Naive thymus-derived CD8-positive, alpha-beta T cell (primary cell): Measurements from ENCODE around the gene CARNS1. TPM values are rescaled to one million over a fixed set of nuclear protein-coding genes. Genes with fewer than 3 reads are reported as not detected.

Experiments
- ATAC-seq, 2 donors: fragments of 150-1000 bp; cut with Tn5 transposase in 1 of 2; sonication (Bioruptor Pico), chemical (Tn5 transposase) in 1 of 2; 1 replicate in 1 of 2; 2 replicates in 1 of 2; pipeline ENCODE4 v1.10.0; 2021; ENCODE audit warnings: mild to moderate bottlenecking in 2 of 2, moderate library complexity in 2 of 2
- POLR2A ChIA-PET: fragments of 350-600 bp; sonication (Branson Sonifier 250); formaldehyde crosslinking; loops from one replicate; lab custom pipeline; 2021; ENCODE audit warnings: antibody characterized with exemption; lab: Charles Lee
- DNase-seq, 10 donors: peaks; one replicate each; pipeline versions ENCODE4 v3.0.0 to v3.0.0-alpha.2; 2020 to 2022
- H3K27ac Mint-ChIP-seq, 10 donors: one replicate each; pipeline ENCODE4 v1.8.0; 2020 to 2022; ENCODE audit warnings: mild to moderate bottlenecking in 10 of 10, mixed read lengths in 10 of 10, moderate library complexity in 4 of 10, inconsistent platforms in 1 of 10
- H3K27me3 Mint-ChIP-seq, 5 donors: one replicate each; pipeline ENCODE4 v1.8.0; 2021 to 2022; ENCODE audit warnings: mixed read lengths in 5 of 5
- H3K36me3 Mint-ChIP-seq, 3 donors: one replicate each; pipeline ENCODE4 v1.8.0; 2020 to 2022; ENCODE audit warnings: mixed read lengths in 3 of 3, mild to moderate bottlenecking in 2 of 3, inconsistent platforms in 1 of 3
- H3K4me1 Mint-ChIP-seq, 4 donors: one replicate each; pipeline ENCODE4 v1.8.0; 2021 to 2022; ENCODE audit warnings: mixed read lengths in 4 of 4
- H3K4me3 Mint-ChIP-seq, 10 donors: one replicate each; pipeline ENCODE4 v1.8.0; 2020 to 2022; ENCODE audit warnings: mild to moderate bottlenecking in 10 of 10, mixed read lengths in 10 of 10, moderate library complexity in 6 of 10, inconsistent platforms in 1 of 10
- H3K9me3 Mint-ChIP-seq, 9 donors: one replicate each; pipeline ENCODE4 v1.8.0; 2020 to 2022; ENCODE audit warnings: mixed read lengths in 9 of 9, mild to moderate bottlenecking in 3 of 9, inconsistent platforms in 1 of 9, moderate library complexity in 1 of 9
- polyA plus RNA-seq, 3 donors: library from polyadenylated mRNA; unstranded; fragments of 300-500 nt; fragmentation: Illumina TruSeq; gene quantifications; one replicate each; pipeline ENCODE4 v1.2.3, GENCODE V29; 2021
- total RNA-seq, 8 experiments: library from RNA in 2 of 8; stranded (reverse) in 2 of 8; gene quantifications; one replicate each; pipeline ENCODE4 v1.2.3 and lab custom pipeline; 2021 to 2026

The CARNS1 gene, protein sequence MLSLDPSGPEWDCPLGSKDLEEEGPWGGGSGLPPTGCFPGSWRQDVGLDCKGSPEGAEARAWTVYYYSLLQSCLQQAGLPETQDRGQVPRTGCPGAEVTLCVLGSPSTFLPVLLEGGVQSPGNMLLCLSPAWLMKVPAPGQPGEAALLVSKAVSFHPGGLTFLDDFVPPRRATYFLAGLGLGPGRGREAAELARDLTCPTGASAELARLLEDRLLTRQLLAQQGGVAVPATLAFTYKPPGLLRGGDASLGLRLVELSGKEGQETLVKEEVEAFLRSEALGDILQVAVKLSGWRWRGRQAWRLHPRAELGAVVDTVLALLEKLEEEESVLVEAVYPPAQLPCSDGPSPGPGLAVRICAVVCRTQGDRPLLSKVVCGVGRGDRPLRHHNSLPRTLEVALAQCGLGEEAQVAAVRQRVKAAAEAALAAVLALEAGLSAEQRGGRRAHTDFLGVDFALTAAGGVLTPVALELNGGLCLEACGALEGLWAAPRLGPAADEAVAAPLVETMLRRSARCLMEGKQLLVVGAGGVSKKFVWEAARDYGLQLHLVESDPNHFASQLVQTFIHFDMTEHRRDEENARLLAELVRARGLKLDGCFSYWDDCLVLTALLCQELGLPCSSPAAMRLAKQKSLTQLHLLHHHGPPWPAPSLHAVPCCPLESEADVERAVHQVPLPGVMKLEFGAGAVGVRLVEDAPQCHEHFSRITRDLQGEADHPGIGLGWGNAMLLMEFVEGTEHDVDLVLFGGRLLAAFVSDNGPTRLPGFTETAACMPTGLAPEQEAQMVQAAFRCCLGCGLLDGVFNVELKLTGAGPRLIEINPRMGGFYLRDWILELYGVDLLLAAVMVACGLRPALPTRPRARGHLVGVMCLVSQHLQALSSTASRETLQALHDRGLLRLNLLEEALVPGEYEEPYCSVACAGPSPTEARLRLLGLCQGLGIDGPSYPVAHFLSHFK
- 10 to 100 TPM; 18.5 to 21.2 TPM for total RNA-seq
- polyA plus RNA-seq: 1 to 10 TPM; 2.2 to 3.7 (median 2.3) TPM
- 2.6 to 51.7 (median 19.9) reads per million in 6 experiments for total RNA-seq (lab: John Stamatoyannopoulos, UW)

DNA sequence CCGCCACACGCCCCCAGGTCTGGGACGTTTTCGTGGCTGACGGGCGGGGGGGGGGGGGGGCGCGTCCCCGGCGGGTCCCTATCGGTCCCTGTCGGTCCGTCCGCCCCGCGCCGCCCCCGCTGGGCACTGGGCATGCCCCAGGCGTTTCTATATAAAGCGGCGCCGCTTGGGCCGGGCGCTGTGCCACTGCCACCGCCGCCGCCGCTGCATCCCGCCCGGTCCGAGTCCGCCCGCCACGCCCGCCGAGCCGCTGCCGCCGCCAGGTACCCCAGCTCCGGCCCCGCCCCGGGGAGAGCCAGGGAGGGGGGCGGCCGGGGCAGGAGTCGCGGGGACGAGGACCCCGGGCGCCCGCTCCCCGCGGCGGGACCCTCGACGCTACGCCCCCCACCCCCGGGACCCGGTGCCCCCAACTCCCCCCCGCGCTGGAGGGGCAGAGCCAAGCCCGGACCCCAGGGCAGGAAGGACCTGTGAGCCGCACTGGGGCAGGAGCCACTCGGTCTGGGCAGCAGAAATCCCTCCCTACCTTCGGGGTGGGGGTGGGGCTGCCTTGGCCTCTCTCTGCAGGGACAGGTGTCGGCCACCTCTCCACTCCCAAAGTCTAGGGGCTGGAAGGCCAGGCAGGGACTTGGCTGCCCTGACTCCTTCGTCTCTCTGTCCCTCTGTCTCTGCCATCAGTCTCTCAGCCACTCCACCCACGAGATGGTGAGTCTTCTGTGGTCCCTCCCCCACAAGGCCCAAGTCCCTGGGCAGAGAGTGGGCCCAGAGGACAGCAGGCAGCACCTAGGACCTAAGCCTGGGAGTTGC, at the start of gene CARNS1:
TSS of gene CARNS1 (plus strand) at position 178 of the 804 bp plus-strand sequence. CDS start at position 700, 522 bp downstream.
- POLR2A ChIA-PET: interaction anchor here (1.5 to 31.8 kb wide), 8 partner anchors 16 to 69 kb away, joined by 3 to 2390 read pairs (median 74); partner anchors contain the start of genes AIP, CORO1B, POLD4 and PPP1CA
- ATAC-seq (no peak), DNase-seq (no peak)
- Mint-ChIP-seq H3K36me3 (no peaks in the 10 kb centered on the region), H3K4me3 (peak within 1 kb of the TSS; percentile 84 to 96 (median 93)), H3K9me3 (no peaks in the 10 kb centered on the region), H3K4me1 (peaks cover 34 to 87% (median 78%) of the 10 kb centered on the region in 4 donors), H3K27me3 (no peaks in the 10 kb centered on the region), H3K27ac (peak within 1 kb of the TSS; percentile 83 to 100 (median 98))

DNA sequence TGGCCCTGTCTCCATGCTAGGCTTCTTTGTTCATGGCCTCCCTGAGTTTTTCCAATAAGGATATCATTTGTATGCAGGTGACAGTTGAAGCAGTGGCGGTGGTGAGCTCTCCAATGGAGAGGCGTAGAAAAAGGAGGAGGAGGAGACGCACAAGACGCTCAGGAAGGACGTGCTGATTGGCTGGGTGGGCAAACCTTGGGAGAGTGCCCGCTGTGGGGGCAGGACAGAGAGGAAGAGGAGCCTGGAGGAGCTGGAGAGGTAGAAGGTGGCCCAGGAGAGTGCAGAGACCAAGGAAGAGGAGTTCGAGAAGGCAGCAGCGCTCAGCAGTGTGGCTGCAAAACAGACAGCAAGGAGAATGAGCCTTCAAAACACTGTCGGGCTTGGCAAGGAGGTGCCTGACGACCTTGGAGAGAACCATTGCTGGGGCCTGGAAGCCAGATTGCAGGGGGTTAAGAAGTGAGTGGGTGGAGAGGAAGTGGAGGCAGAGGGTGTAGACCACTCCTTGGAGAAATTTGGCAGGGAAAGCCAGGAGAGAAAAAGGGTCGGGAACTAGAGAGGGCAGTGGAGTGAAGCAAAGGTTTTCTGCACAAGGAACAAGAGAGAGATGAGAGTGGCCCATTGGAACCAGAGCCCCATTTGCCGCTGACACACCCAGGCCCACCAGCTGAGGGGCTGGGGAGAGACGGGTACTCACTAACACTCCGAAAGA, 49.6 kb upstream of the CARNS1 start:
- H3K4me3 Mint-ChIP-seq: peak overlapping the region in 3 of 10 donors; percentile 8 to 40 (median 21)
- peaks cover 45 to 81% (median 63%) of the 10 kb centered on the region in 4 donors for H3K4me1 Mint-ChIP-seq
- H3K9me3 Mint-ChIP-seq: no peaks in the 10 kb centered on the region
- H3K36me3 Mint-ChIP-seq: no peaks in the 10 kb centered on the region
- H3K27me3 Mint-ChIP-seq: no peaks in the 10 kb centered on the region
- POLR2A ChIA-PET: interaction anchor here (0.8 to 19.8 kb wide), 3 partner anchors 12 to 20 kb away, joined by 3 to 493 read pairs (median 21); partner anchors contain the start of genes CLCF1, POLD4 and RAD9A
- H3K27ac Mint-ChIP-seq: peak overlapping the region in 4 of 10 donors; percentile 15 to 49 (median 38)
- no peak for ATAC-seq
- DNase-seq: no peak

GRCh38 chr11:67366546-67366945, 48.9 kb upstream of the CARNS1 start:
- Mint-ChIP-seq H3K4me1 (peaks cover 49 to 86% (median 70%) of the 10 kb centered on the region in 4 donors), H3K27me3 (no peaks in the 10 kb centered on the region), H3K27ac (peak overlapping the region in 2 of 10 donors; percentile 34 to 41)

DNA sequence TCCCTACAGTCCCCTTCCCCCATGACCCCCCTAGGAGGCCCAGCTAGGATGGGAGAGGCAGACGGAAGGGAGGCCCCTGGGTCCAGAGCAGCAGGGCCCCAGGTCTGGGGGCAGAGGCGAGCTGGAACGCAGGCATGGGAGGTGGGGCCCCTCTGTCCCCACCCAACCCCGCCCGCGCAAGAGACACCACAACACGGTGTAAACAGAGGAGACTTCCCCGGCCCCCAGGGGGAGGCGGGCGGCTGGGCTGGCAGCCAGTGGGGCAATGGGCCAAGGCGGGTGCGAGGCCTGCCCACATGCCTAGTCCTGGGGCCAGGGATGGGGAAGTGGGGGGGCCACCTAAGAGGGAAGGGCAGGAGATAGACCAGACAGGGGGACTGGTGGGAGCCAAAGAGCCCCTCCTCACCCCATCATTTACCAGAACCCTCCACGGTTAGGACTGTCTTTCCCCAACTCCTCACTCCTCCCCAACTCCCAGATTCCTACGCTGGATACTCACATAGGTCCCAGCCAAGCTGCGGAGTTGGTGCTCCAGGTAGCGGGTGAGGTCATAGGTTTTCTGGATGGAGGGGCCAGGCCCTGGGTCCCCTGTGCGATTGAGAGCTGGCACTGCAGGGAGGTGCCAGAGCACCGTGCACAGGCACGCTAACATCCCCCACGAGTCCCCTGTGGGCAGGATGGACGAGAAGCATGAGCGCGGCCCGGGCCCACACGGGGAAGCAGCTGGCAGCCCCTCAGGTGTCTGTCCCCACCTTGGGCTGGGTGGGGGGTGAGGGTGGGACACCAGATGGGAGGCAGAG, 48.3 kb upstream of the CARNS1 start:
- peak overlapping the region in 1 of 10 donors; percentile 64 for H3K4me3 Mint-ChIP-seq
- DNase-seq (peak in 1 of 10 donors; percentile 45), ATAC-seq (no peak)
- H3K9me3 Mint-ChIP-seq: no peaks in the 10 kb centered on the region
- peaks cover 52 to 87% (median 75%) of the 10 kb centered on the region in 4 donors for H3K4me1 Mint-ChIP-seq
- peaks cover 0 to 2% (median 0%) of the 10 kb centered on the region in 5 donors for H3K27me3 Mint-ChIP-seq
- H3K36me3 Mint-ChIP-seq: no peaks in the 10 kb centered on the region
- H3K27ac Mint-ChIP-seq: peak overlapping the region in 1 of 10 donors; percentile 53
- POLR2A ChIA-PET: interaction anchor here (0.9 to 19.8 kb wide), 4 partner anchors 9 to 62 kb away, joined by 3 to 493 read pairs (median 4); partner anchors contain the start of genes CLCF1 and RAD9A

More at GRCh38 chr11:67366546-67366945, 48.9 kb upstream of the CARNS1 start:
- peak overlapping the region in 1 of 10 donors; percentile 14 for H3K4me3 Mint-ChIP-seq
- H3K9me3 Mint-ChIP-seq: no peaks in the 10 kb centered on the region
- POLR2A ChIA-PET: interaction anchor here (1.7 to 19.8 kb wide), 3 partner anchors 9 to 14 kb away, joined by 4 to 493 read pairs (median 21); partner anchors contain the start of genes CLCF1, POLD4 and RAD9A
- DNase-seq (no peak), ATAC-seq (no peak)
- no peaks in the 10 kb centered on the region for H3K36me3 Mint-ChIP-seq

DNA sequence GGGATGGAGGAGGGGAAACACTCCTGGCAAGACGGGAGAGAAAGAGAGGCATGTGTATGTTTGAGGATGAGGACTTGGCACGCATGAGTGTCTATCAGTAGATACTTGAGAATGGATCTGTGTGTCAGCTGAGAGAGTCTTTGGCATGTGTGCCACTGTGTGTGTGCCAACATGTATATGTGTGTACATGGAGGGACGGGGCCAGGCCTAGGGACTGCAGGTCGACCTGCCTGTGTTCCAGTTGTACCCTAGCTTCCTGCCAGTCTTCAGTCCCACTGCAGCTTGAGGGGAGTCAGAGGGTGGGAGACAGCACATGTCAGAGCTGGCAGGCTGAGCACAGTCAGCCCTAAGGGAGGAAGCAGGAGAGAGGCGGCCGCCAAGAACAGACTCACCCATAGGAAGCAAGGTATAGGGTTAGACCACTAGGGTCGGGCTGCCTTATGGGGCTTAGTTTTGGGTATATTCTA, 47.7 kb upstream of the CARNS1 start:
- H3K27ac Mint-ChIP-seq: peak overlapping the region in 5 of 10 donors; percentile 0 to 88 (median 21)
- no peaks in the 10 kb centered on the region for H3K9me3 Mint-ChIP-seq
- H3K36me3 Mint-ChIP-seq: no peaks in the 10 kb centered on the region
- H3K4me1 Mint-ChIP-seq: peaks cover 51 to 81% (median 74%) of the 10 kb centered on the region in 4 donors
- peaks cover 0 to 2% (median 0%) of the 10 kb centered on the region in 5 donors for H3K27me3 Mint-ChIP-seq
- no peak for ATAC-seq
- H3K4me3 Mint-ChIP-seq: peak overlapping the region in 2 of 10 donors; percentile 13 to 64
- peak in 1 of 10 donors; percentile 61 for DNase-seq
- POLR2A ChIA-PET: interaction anchor here (0.9 to 19.8 kb wide), 4 partner anchors 10 to 61 kb away, joined by 3 to 493 read pairs (median 4); partner anchors contain the start of genes CLCF1 and RAD9A

GRCh38 chr11:67368621-67369020, 46.9 kb upstream of the CARNS1 start:
- Mint-ChIP-seq H3K27me3 (peaks cover 0 to 2% (median 0%) of the 10 kb centered on the region in 5 donors), H3K4me1 (peaks cover 50 to 77% (median 70%) of the 10 kb centered on the region in 4 donors), H3K4me3 (peak overlapping the region in 4 of 10 donors; percentile 9 to 61 (median 26)), H3K27ac (peak overlapping the region in 5 of 10 donors; percentile 0 to 67 (median 41)), H3K9me3 (no peaks in the 10 kb centered on the region), H3K36me3 (no peaks in the 10 kb centered on the region)
- POLR2A ChIA-PET: interaction anchor here (0.6 to 24.1 kb wide), 3 partner anchors 10 to 107 kb away, joined by 3 to 493 read pairs (median 5); partner anchors contain the start of gene POLD4
- DNase-seq: no peak
- ATAC-seq: no peak

- DNase-seq (no peak), ATAC-seq (no peak)
- Mint-ChIP-seq H3K9me3 (no peaks in the 10 kb centered on the region), H3K27ac (peak overlapping the region in 4 of 10 donors; percentile 21 to 50 (median 43)), H3K27me3 (peaks cover 0 to 6% (median 0%) of the 10 kb centered on the region in 5 donors), H3K4me1 (peaks cover 49 to 77% (median 69%) of the 10 kb centered on the region in 4 donors), H3K36me3 (no peaks in the 10 kb centered on the region), H3K4me3 (peak overlapping the region in 1 of 10 donors; percentile 30)
- POLR2A ChIA-PET: interaction anchor here (0.6 to 24.1 kb wide), 3 partner anchors 11 to 106 kb away, joined by 3 to 493 read pairs (median 5); partner anchors contain the start of gene POLD4
These were observed 46.2 kb upstream of the CARNS1 start for GRCh38 chr11:67369275-67369674.

- H3K27ac Mint-ChIP-seq: peak overlapping the region in 5 of 10 donors; percentile 2 to 64 (median 31)
- ATAC-seq: no peak
- H3K4me1 Mint-ChIP-seq: peaks cover 46 to 75% (median 69%) of the 10 kb centered on the region in 4 donors
- no peaks in the 10 kb centered on the region for H3K9me3 Mint-ChIP-seq
- H3K4me3 Mint-ChIP-seq: peak overlapping the region in 2 of 10 donors; percentile 30 to 33
- DNase-seq: no peak
- H3K36me3 Mint-ChIP-seq: no peaks in the 10 kb centered on the region
- H3K27me3 Mint-ChIP-seq: peaks cover 0 to 6% (median 0%) of the 10 kb centered on the region in 5 donors
- POLR2A ChIA-PET: interaction anchor here (0.7 to 24.1 kb wide), 2 partner anchors 12 to 13 kb away, joined by 3 to 493 read pairs; partner anchors contain the start of gene POLD4
These were observed 45.6 kb upstream of the CARNS1 start for GRCh38 chr11:67369801-67370284.

DNA sequence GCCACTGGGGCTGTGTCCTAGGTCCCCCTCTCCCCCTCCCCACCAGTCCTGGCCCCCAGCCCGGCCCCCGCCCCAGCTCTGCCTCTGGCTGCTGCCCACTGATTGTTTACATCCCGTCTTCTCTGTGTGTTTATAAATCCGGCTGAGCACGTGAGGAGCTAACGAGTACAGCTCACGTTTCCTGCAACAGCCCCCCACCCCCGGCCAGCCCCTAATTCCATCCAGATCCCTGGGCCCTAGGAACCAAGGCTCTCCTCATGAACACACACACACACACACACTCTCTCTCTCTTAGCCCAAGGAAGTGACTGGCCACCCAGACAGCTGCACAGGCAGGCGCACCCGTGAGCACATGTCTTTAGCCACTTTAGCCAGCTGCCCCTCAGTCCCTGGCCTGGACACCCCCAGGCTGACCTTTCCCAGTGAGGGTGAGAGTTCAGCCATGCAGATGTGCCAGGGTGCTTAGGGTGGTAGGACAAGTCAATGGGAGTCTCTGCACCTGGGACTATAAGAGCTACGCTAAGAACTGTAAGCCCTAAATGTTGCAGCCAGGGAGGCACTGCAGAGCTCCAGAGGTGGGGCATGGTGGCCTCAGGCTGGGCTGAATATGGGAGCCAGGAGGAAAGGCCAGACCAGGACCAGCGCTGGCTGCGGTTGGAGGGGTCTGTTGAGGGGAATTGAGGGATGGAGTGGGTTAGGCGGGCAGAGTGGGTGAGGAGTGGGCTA, 45.0 kb upstream of the CARNS1 start:
- H3K27me3 Mint-ChIP-seq: peaks cover 0 to 6% (median 0%) of the 10 kb centered on the region in 5 donors
- H3K27ac Mint-ChIP-seq: peak overlapping the region in 6 of 10 donors; percentile 2 to 86 (median 49)
- H3K36me3 Mint-ChIP-seq: no peaks in the 10 kb centered on the region
- no peaks in the 10 kb centered on the region for H3K9me3 Mint-ChIP-seq
- no peak for ATAC-seq
- no peak for DNase-seq
- peak overlapping the region; percentile 30 to 86 (median 50) for H3K4me3 Mint-ChIP-seq
- POLR2A ChIA-PET: interaction anchor here (0.7 to 24.1 kb wide), 5 partner anchors 11 to 120 kb away, joined by 3 to 493 read pairs (median 3); partner anchors contain the start of gene POLD4
- H3K4me1 Mint-ChIP-seq: peaks cover 46 to 70% (median 65%) of the 10 kb centered on the region in 4 donors
